ENCODE results near the gene CDK5RAP1. TPM values are rescaled to one million over a fixed set of nuclear protein-coding genes. Genes with fewer than 3 reads are reported as not detected.
A peak's percentile ranks its signal among the peaks of the same experiment; 100 is the strongest.

Gene CDK5RAP1
- total RNA-seq, 2 donors from 2014 or later, result 45.2 to 59.7 TPM

- Mint-ChIP-seq H3K27ac (no peak overlapping the region), H3K9me3 (no peaks in the 10 kb centered on the region), H3K27me3 (ENCODE audit: insufficient read depth) (no peaks in the 10 kb centered on the region), H3K36me3 (ENCODE audit: low read depth) (peaks cover 81% of the 10 kb centered on the region), H3K4me1 (peaks cover 3% of the 10 kb centered on the region), H3K4me3 (no peak overlapping the region)
- no peak overlapping the region for H3K9ac ChIP-seq (ENCODE audit: extremely low read depth, low read length, poor library complexity, severe bottlenecking)
- no peaks in the 10 kb centered on the region for H3K9me3 ChIP-seq (ENCODE audit: control insufficient read depth, low read length)
- H3K27me3 ChIP-seq (ENCODE audit: control insufficient read depth, insufficient read depth, low read length, poor library complexity, severe bottlenecking), result no peaks in the 10 kb centered on the region
- WGBS, 2 experiments (ENCODE audit: insufficient coverage in 1 of 2, insufficient read length in 1 of 2), result 100% methylated on average over 1 of the region's 1 CpG
- no peak overlapping the region for H3K27ac ChIP-seq (ENCODE audit: low read depth, low read length)
- no peaks in the 10 kb centered on the region for H3K4me1 ChIP-seq (ENCODE audit: control insufficient read depth, insufficient read depth, low read length)
- peaks cover 74% of the 10 kb centered on the region for H3K36me3 ChIP-seq (ENCODE audit: control insufficient read depth, insufficient read depth, low read length)
- no peak for DNase-seq
- TF ChIP-seq CTCF (conservative IDR thresholded peaks at IDR 0.05), result no peak
- no peak overlapping the region for H3K4me3 ChIP-seq (ENCODE audit: low read length)
Observed at GRCh38 chr20:33362898-33363297, 38.4 kb downstream of the CDK5RAP1 start.

DNA sequence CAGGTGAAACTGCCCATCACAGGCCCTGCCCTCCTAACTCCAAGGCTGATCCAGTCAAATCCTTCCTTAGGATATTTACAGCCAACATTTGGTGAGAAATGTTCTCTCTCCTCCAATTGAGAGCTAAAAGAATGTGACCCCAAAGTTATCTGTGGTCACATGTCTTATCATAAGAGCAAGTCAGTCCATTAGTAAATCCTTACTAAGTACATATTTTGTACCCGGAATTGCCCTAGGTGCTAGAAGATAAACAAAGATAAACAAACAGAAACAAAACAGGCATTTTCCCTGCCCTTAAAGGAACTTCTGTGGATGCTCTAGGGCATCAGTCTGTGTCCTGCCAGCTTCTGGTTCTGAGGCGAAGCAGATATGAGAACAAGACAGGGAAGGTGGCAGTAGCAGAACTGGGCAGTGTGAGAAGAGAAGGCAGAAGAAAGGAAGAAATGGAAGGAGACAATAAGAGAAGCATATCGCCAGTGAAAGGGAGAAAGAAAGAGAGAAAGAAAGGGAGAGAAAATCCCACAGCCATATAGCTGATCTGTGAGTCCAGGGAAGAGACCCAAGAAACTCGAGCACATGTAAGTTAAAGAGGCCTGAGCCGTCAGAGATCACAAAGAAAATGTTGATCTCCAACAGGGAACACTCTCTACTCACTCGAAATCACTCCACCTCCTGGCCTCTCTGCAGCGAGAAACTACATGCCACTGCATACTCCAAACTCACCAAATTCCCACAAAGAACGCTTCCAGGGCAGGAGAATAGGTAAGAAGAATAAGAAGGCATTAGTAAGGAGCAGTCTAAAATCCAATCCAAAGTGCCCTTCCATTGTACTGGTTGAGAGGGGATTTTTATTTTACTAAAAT lies 41.7 kb downstream of the CDK5RAP1 start:
- no peak overlapping the region for H3K4me3 Mint-ChIP-seq
- Histone ChIP-seq H3K4me3 (ENCODE audit: low read length) (no peak overlapping the region), H3K9me3 (ENCODE audit: control insufficient read depth, low read length) (no peaks in the 10 kb centered on the region), H3K4me1 (ENCODE audit: control insufficient read depth, insufficient read depth, low read length) (no peaks in the 10 kb centered on the region), H3K27ac (ENCODE audit: low read depth, low read length) (no peak overlapping the region), H3K36me3 (ENCODE audit: control insufficient read depth, insufficient read depth, low read length) (peaks cover 61% of the 10 kb centered on the region), H3K27me3 (ENCODE audit: control insufficient read depth, insufficient read depth, low read length, poor library complexity, severe bottlenecking) (no peaks in the 10 kb centered on the region), H3K9ac (ENCODE audit: extremely low read depth, low read length, poor library complexity, severe bottlenecking) (no peak overlapping the region)
- peak; percentile 26 for DNase-seq
- WGBS, 2 experiments (ENCODE audit: insufficient coverage in 1 of 2, insufficient read length in 1 of 2), result 69 to 90% methylated on average over 2 to 7 of the region's 8 CpGs
- H3K9me3 Mint-ChIP-seq, result no peaks in the 10 kb centered on the region
- H3K27ac Mint-ChIP-seq, result peak overlapping the region; percentile 1
- no peaks in the 10 kb centered on the region for H3K27me3 Mint-ChIP-seq (ENCODE audit: insufficient read depth)
- H3K36me3 Mint-ChIP-seq (ENCODE audit: low read depth), result peaks cover 66% of the 10 kb centered on the region
- peaks cover 3% of the 10 kb centered on the region for H3K4me1 Mint-ChIP-seq
- TF ChIP-seq CTCF (conservative IDR thresholded peaks at IDR 0.05), result peak; percentile 28

GRCh38 chr20:33353013-33353402 lies 48.3 kb downstream of the CDK5RAP1 start:
- no peaks in the 10 kb centered on the region for H3K9me3 ChIP-seq (ENCODE audit: control insufficient read depth, low read length)
- H3K4me1 ChIP-seq (ENCODE audit: control insufficient read depth, insufficient read depth, low read length), result no peaks in the 10 kb centered on the region
- Mint-ChIP-seq H3K27me3 (ENCODE audit: insufficient read depth) (no peaks in the 10 kb centered on the region), H3K36me3 (ENCODE audit: low read depth) (peaks cover 39% of the 10 kb centered on the region), H3K4me3 (no peak overlapping the region), H3K27ac (peak overlapping the region; percentile 9), H3K4me1 (peaks cover 16% of the 10 kb centered on the region), H3K9me3 (no peaks in the 10 kb centered on the region)
- no peak overlapping the region for H3K27ac ChIP-seq (ENCODE audit: low read depth, low read length)
- H3K36me3 ChIP-seq (ENCODE audit: control insufficient read depth, insufficient read depth, low read length), result peaks cover 10% of the 10 kb centered on the region
- no peak for TF ChIP-seq CTCF (conservative IDR thresholded peaks at IDR 0.05)
- no peak overlapping the region for H3K4me3 ChIP-seq (ENCODE audit: low read length)
- 83 to 89% methylated on average over 4 of the region's 4 CpGs for WGBS, 2 experiments (ENCODE audit: insufficient coverage in 1 of 2, insufficient read length in 1 of 2)
- DNase-seq, result no peak
- H3K27me3 ChIP-seq (ENCODE audit: control insufficient read depth, insufficient read depth, low read length, poor library complexity, severe bottlenecking), result no peaks in the 10 kb centered on the region
- no peak overlapping the region for H3K9ac ChIP-seq (ENCODE audit: extremely low read depth, low read length, poor library complexity, severe bottlenecking)
